Measurements from ENCODE around the gene AGTRAP. TPM values are rescaled to one million over a fixed set of nuclear protein-coding genes. Genes with fewer than 3 reads are reported as not detected.

The AGTRAP gene
- total RNA-seq, 2 experiments from 2014 or later, result 20.3 to 21.7 TPM

DNA sequence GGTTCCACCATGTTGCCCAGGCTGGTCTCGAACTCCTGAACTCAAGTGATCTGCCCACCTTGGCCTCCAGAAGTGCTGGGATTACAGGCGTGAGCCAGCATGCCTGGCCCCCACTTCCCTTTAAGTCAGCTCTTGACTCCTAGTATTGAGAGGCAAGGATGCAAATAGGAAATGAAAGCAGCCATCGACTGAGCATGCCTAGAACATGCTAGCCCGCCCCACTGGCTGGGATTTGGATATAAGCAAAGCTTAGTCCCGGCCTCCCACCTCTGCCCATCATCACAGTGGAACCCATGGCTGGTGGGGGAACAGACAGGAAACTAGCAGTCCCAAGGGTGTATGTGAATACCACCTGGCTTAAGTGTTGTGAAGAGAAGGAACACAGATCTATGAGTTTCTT lies 36.5 kb downstream of the AGTRAP start:
- CTCF ChIA-PET, result no interaction called here
- Mint-ChIP-seq H3K4me3 (no peak overlapping the region), H3K27ac (no peak overlapping the region), H3K4me1 (ENCODE audit: low read depth) (no peaks in the 10 kb centered on the region), H3K9me3 (no peaks in the 10 kb centered on the region), H3K27me3 (ENCODE audit: low read depth) (no peaks in the 10 kb centered on the region), H3K36me3 (ENCODE audit: low read depth) (no peaks in the 10 kb centered on the region)
- intact Hi-C loops (cut with micrococcal nuclease), result no loop called here
- DNase-seq, result no peak

DNA sequence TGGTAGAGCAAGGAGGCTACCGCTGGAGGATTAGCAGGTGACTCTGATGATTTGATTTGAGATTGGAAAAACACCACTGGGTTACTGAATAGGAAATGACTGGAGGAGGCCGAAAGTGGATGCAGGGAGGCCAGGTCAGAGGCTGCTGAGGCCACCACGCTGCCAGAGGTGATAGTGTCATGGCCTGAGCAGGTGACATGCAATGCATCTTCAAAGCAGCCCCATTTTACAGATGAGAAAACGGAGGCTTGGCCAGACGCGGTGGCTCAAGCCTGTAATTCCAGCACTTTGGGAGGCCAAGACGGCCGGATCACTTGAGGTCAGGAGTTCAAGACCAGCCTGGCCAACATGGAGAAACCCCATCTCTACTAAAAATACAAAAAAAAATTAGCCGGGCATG lies 38.8 kb downstream of the AGTRAP start:
- Mint-ChIP-seq H3K4me1 (ENCODE audit: low read depth) (no peaks in the 10 kb centered on the region), H3K27ac (no peak overlapping the region), H3K27me3 (ENCODE audit: low read depth) (no peaks in the 10 kb centered on the region), H3K4me3 (no peak overlapping the region), H3K9me3 (no peaks in the 10 kb centered on the region), H3K36me3 (ENCODE audit: low read depth) (no peaks in the 10 kb centered on the region)
- CTCF ChIA-PET, result no interaction called here
- intact Hi-C loops (cut with micrococcal nuclease), result no loop called here
- no peak for DNase-seq

DNA sequence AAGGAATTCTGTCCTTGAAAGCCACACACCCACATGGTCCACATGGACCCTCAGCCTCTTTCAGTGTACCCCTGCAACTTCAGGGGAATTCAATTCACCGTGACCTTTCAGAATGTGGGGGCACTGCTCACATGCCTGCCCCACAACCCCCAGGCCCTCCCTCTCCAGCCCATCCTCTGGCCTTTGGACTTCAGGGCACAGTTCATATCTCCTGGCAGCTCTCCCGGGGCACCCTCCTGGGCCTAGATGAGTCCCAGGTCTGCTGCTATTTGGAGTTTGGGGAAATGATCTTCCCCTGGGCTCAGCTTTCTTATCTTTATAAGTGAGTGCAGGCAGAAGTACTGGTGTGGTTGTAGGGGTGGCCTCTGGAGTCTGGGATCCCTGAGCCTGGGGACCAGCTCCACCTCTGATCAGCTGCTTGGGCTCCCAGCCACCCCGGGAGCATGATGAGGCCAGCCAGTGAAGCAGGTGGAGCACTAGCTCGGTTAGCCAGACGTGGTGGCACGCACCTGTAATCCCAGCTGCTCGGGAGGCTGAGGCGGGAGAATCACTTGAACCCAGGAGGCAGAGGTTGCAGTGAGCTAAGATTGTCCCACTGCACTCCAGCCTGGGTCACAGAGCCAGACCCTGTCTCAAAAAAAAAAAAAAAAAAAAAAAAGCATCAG lies 41.9 kb downstream of the AGTRAP start:
- H3K27me3 Mint-ChIP-seq (ENCODE audit: low read depth), result no peaks in the 10 kb centered on the region
- H3K9me3 Mint-ChIP-seq, result no peaks in the 10 kb centered on the region
- no peak for DNase-seq
- no peak overlapping the region for H3K27ac Mint-ChIP-seq
- no peak overlapping the region for H3K4me3 Mint-ChIP-seq
- no peaks in the 10 kb centered on the region for H3K4me1 Mint-ChIP-seq (ENCODE audit: low read depth)
- no peaks in the 10 kb centered on the region for H3K36me3 Mint-ChIP-seq (ENCODE audit: low read depth)
- CTCF ChIA-PET, result no interaction called here
- intact Hi-C loops (cut with micrococcal nuclease), result no loop called here

DNA sequence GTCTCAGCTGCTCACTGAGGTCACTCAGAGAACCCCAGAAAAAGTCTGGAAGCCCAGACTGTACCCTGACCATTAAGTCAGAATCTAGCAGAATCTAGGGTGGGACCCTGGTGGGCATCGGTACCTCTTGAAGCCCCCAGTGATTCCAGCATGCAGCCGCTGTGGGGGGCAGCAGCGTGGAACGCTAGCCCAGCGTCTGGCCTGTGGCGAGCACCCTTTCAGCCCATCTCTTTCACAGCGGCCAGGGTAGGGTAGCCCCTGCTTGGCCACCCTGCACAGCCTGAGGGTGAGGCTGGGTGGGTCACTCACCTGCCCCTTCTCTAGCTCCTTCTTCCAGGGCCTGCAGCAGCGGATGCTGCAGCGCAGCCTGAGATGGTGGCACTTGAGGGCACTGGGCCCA lies 42.4 kb downstream of the AGTRAP start:
- H3K4me3 Mint-ChIP-seq, result no peak overlapping the region
- no peak overlapping the region for H3K27ac Mint-ChIP-seq
- CTCF ChIA-PET, result no interaction called here
- DNase-seq, result no peak
- no peaks in the 10 kb centered on the region for H3K27me3 Mint-ChIP-seq (ENCODE audit: low read depth)
- intact Hi-C loops (cut with micrococcal nuclease), result no loop called here
- no peaks in the 10 kb centered on the region for H3K9me3 Mint-ChIP-seq
- H3K36me3 Mint-ChIP-seq (ENCODE audit: low read depth), result no peaks in the 10 kb centered on the region
- no peaks in the 10 kb centered on the region for H3K4me1 Mint-ChIP-seq (ENCODE audit: low read depth)

DNA sequence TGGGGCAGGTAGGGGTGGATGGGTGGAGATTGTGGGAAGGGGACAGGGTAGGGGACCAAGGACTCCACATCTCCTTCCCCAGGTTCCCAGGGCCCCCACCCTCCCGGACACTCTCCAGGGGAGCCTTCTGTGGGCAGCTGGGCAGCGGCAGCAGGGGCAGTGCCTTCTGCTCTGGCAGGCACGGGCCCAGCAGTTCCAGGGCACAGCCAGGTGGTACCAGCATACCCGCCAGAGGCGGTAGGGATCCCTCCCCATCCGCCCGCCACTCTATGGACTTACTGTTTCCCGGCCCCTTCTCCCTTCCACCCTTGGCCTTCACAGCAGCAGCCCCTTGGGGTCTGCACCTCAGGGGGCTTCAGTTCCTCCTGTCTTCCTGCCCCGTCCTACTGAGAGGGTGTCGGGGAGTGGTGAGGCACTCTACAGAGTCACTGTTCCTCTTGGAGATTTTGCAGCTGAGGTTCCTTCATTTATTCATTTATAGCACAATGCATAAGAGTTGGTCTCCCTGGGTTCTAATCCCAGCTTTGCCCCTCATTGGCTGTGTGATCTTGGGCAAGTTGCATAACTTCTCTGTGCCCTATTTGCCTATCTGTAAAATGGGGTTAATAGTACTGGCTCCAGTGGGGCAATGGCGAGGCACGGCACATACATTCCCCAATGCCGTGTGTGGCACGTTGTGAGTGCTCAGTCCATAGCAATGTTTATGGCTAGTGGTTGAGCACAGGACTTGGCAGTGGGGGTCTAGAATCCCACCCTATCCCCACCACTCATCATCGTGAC lies 43.1 kb downstream of the AGTRAP start:
- Mint-ChIP-seq H3K27me3 (ENCODE audit: low read depth) (no peaks in the 10 kb centered on the region), H3K27ac (no peak overlapping the region), H3K4me1 (ENCODE audit: low read depth) (no peaks in the 10 kb centered on the region), H3K9me3 (no peaks in the 10 kb centered on the region), H3K36me3 (ENCODE audit: low read depth) (no peaks in the 10 kb centered on the region), H3K4me3 (no peak overlapping the region)
- intact Hi-C loops (cut with micrococcal nuclease), result no loop called here
- CTCF ChIA-PET, result no interaction called here
- DNase-seq, result no peak

DNA sequence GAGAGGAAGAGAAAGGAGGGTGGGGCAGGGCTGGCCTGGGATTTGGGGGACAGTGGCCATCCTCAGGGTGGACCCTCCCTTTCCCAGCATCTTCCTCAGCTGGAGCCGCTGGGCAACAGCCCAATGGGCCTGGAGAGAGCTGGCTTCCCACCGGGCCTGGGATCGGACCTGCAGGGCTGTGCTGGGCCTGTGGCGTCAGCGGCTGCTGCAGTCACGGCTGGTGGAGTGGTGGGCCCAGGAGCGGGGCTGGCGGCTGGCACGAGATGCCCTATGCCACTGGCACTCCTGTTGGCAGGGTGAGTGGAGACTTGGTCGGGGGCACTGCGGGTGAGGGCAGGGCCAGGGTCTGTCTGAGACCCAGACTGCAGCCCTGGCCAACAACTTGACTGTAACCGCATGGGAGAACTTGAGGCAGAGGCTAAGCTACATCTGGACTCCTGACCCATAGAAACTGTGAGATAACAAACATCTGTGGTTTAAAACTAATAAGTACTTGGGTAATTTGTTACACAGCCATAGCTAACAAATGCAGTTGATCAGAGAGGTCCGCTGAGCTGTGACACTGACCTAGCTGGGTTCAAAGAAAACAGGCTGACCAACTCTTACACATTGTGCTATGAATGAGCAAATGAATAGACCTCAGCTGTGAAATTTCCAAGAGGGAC lies 43.9 kb downstream of the AGTRAP start:
- H3K4me1 Mint-ChIP-seq (ENCODE audit: low read depth), result no peaks in the 10 kb centered on the region
- no peak for DNase-seq
- H3K27ac Mint-ChIP-seq, result no peak overlapping the region
- H3K9me3 Mint-ChIP-seq, result no peaks in the 10 kb centered on the region
- H3K4me3 Mint-ChIP-seq, result no peak overlapping the region
- H3K36me3 Mint-ChIP-seq (ENCODE audit: low read depth), result no peaks in the 10 kb centered on the region
- CTCF ChIA-PET, result no interaction called here
- intact Hi-C loops (cut with micrococcal nuclease), result no loop called here
- H3K27me3 Mint-ChIP-seq (ENCODE audit: low read depth), result no peaks in the 10 kb centered on the region

DNA sequence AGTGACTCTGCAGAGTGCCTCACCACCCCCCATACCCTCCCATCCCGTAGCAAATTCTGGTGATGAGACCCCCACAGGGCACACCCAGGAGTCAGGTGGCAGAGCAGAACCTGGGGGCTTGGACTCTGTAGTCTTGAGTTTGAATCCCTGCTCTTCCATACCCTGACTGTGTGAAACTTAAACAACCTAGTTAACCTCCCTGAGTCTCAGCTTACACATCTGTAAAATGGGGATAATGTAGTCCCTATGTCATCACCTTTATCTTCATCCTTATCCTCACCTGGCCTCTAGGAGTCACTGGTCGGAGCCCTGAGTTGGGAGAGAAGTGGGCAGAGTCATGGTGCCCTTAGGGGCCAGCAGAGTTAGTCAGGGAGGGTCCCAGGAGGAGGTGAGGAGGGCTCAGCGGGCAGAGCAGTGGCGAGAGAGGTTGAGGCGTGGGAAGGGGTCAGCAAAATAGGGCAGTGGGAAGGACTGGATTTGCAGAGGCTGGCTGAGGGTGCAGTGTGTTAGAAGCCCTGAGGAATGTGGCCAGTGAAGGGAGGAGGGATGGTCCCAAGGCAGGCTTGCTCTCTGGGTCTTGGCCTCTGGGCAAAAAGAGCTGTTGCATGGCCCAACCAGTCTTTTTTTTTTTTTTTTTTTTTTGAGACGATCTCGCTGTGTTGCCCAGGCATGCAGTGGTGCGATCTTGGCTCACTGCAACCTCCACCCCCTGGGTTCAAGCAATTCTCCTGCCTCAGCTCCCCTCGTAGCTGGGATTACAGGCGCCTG lies 44.6 kb downstream of the AGTRAP start:
- Mint-ChIP-seq H3K9me3 (no peaks in the 10 kb centered on the region), H3K27ac (no peak overlapping the region), H3K4me1 (ENCODE audit: low read depth) (peaks cover 4% of the 10 kb centered on the region), H3K36me3 (ENCODE audit: low read depth) (no peaks in the 10 kb centered on the region), H3K4me3 (no peak overlapping the region), H3K27me3 (ENCODE audit: low read depth) (no peaks in the 10 kb centered on the region)
- no peak for DNase-seq
- CTCF ChIA-PET, result no interaction called here
- intact Hi-C loops (cut with micrococcal nuclease), result no loop called here

DNA sequence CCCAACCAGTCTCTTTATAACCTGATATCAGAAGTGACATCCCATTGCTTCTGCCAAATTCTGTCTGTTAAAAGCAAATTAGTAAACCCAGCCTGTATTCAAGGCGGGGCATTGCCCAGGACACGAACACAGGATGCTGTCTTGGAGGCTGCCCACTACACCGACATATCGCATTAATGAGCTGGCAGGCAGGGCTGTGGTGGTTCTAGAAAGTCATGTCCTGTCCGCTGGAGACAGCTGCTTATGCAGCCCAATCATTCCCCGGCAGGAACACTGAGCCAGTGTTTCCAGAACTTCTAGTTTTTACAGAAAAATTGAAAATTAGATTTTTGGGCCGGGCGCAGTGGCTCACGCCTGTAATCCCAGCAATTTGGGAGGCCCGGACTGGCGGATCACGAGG lies 45.4 kb downstream of the AGTRAP start:
- CTCF ChIA-PET, result no interaction called here
- Mint-ChIP-seq H3K27ac (no peak overlapping the region), H3K9me3 (no peaks in the 10 kb centered on the region), H3K27me3 (ENCODE audit: low read depth) (no peaks in the 10 kb centered on the region), H3K4me1 (ENCODE audit: low read depth) (peaks cover 4% of the 10 kb centered on the region), H3K4me3 (no peak overlapping the region), H3K36me3 (ENCODE audit: low read depth) (no peaks in the 10 kb centered on the region)
- intact Hi-C loops (cut with micrococcal nuclease), result no loop called here
- no peak for DNase-seq

DNA sequence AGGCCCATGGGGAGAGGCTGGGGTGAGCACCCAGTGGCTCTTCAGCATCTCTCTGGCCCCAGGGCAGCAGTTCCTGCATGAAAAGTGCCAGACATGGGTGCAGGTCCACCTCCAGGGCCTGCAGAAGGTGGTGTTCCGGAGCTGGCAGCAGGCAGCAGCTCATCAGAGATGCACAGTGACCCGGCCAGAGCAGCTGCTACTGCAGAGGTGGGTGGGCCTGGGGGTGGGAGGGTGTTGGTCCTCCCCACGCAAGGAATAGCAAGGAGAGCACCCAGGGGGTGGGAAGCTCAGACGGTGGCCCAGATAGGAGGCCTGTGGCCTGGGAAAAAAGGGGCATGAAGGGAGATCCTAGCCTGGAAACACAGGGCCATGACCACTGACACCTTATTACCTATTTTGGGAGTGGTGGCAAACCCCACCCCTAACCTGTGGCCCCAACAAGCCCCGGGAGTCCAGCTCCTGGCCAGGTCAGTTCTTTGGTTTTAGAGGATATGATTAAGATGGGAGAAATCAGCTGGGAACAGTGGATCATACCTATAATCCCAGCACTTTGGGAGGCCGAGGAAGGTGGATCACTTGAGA lies 46.3 kb downstream of the AGTRAP start:
- no peak for DNase-seq
- H3K4me1 Mint-ChIP-seq (ENCODE audit: low read depth), result peaks cover 4% of the 10 kb centered on the region
- no peaks in the 10 kb centered on the region for H3K9me3 Mint-ChIP-seq
- intact Hi-C loops (cut with micrococcal nuclease), result no loop called here
- CTCF ChIA-PET, result interaction anchor here (0.6 to 1.0 kb wide), 2 partner anchors 126 to 542 kb away, joined by 3 to 4 read pairs; no protein-coding TSS in a partner anchor
- no peak overlapping the region for H3K27ac Mint-ChIP-seq
- no peak overlapping the region for H3K4me3 Mint-ChIP-seq
- H3K36me3 Mint-ChIP-seq (ENCODE audit: low read depth), result no peaks in the 10 kb centered on the region
- no peaks in the 10 kb centered on the region for H3K27me3 Mint-ChIP-seq (ENCODE audit: low read depth)

DNA sequence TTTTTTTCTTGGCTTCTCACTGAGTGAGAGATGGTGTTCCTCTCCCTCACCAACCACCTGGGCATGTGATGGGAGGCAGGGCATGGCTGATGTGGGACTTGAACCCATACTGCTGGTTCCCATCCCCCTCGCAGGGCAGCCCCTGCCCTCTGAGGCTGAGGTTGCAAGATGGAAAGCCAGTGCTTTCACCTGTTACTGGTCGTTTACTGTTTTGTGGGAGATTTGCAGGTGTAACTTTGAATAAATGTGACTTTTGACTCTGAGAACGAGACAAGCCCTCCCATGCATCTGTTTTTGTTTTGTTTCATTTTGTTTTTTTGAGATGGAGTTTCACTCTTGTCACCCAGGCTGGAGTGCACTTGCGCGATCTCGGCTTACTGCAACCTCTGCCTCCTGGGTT lies 47.6 kb downstream of the AGTRAP start:
- no peaks in the 10 kb centered on the region for H3K36me3 Mint-ChIP-seq (ENCODE audit: low read depth)
- H3K27ac Mint-ChIP-seq, result no peak overlapping the region
- peaks cover 4% of the 10 kb centered on the region for H3K4me1 Mint-ChIP-seq (ENCODE audit: low read depth)
- CTCF ChIA-PET, result no interaction called here
- no peaks in the 10 kb centered on the region for H3K9me3 Mint-ChIP-seq
- H3K27me3 Mint-ChIP-seq (ENCODE audit: low read depth), result no peaks in the 10 kb centered on the region
- intact Hi-C loops (cut with micrococcal nuclease), result no loop called here
- no peak for DNase-seq
- no peak overlapping the region for H3K4me3 Mint-ChIP-seq

DNA sequence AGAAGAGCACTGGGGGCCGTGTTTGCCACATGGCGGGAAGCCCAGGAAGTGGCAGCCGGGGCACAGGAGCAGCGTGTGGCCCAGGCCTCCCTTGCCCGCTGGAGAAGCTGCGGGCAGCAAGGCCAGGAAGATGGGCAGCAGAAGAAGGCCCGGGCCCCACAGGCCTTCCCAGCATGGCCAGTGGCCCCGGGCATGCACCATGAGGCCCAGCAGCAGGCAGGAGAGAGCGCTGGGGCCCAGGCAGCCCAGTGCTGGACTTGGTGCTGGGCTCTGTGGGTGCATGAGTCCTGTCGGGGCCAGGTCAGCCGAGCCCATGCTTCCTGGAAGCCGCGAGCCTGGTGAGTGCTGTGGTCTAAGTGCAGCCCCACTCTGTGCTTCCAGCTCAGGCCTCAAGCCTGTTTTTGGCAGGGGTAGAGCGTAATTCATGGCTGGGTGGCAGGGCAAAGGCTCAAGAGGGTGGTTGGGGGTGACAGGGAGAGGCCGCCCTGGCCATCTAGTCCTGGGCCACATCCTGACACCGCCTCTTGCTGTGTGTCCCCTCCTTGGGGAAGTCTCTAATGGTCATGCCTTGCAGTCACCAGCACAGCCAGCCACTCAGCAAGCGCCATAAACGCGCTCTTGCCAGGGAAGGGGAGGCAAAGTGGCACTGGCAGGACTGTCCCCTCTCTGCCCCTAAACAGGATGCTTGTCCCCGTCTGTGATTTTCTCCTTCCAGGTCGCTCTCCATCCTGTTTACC lies 48.5 kb downstream of the AGTRAP start:
- peaks cover 4% of the 10 kb centered on the region for H3K4me1 Mint-ChIP-seq (ENCODE audit: low read depth)
- intact Hi-C loops (cut with micrococcal nuclease), result no loop called here
- H3K27ac Mint-ChIP-seq, result no peak overlapping the region
- CTCF ChIA-PET, result interaction anchor here (1.0 to 1.7 kb wide), 2 partner anchors 10 to 11 kb away, joined by 3 to 5 read pairs; no protein-coding TSS in a partner anchor
- no peak for DNase-seq
- H3K27me3 Mint-ChIP-seq (ENCODE audit: low read depth), result no peaks in the 10 kb centered on the region
- no peaks in the 10 kb centered on the region for H3K36me3 Mint-ChIP-seq (ENCODE audit: low read depth)
- H3K4me3 Mint-ChIP-seq, result no peak overlapping the region
- H3K9me3 Mint-ChIP-seq, result no peaks in the 10 kb centered on the region

Data from activated naive CD4-positive, alpha-beta T cell treated with anti-CD3 and anti-CD28 coated beads for 36 hours (primary cell).